Measurements from ENCODE around the gene SLC39A11. TPM values are rescaled to one million over a fixed set of nuclear protein-coding genes. Genes with fewer than 3 reads are reported as not detected.

The SLC39A11 gene
- total RNA-seq, 1 donor from 2014 or later, result 5.5 TPM

GRCh38 chr17:72840019-72840418 lies 252.5 kb downstream of the SLC39A11 start:
- H3K36me3 ChIP-seq, result no peaks in the 10 kb centered on the region
- TF ChIP-seq CTCF (IDR thresholded peaks at IDR 0.05) (no peak), EZH2 (IDR thresholded peaks at IDR 0.05) (no peak), EZH2phosphoT487 (IDR thresholded peaks at IDR 0.05) (no peak)
- H2AFZ ChIP-seq (replicated peaks), result no peak overlapping the region
- DNase-seq (ENCODE audit: low spot score), result no peak
- Mint-ChIP-seq H3K36me3 (peaks cover 4% of the 10 kb centered on the region), H3K27me3 (ENCODE audit: insufficient read depth, low read depth) (no peaks in the 10 kb centered on the region), H3K4me1 (peaks cover 14% of the 10 kb centered on the region), H3K9me3 (peaks cover 8% of the 10 kb centered on the region), H3K4me3 (no peak overlapping the region), H3K27ac (no peak overlapping the region)
- no peaks in the 10 kb centered on the region for H3K9me3 ChIP-seq (ENCODE audit: low read depth)
- H3K9ac ChIP-seq, result no peak overlapping the region
- no peaks in the 10 kb centered on the region for H4K20me1 ChIP-seq (ENCODE audit: low read depth)
- no peaks in the 10 kb centered on the region for H3K27me3 ChIP-seq
- H3K4me3 ChIP-seq, result no peak overlapping the region
- no peak overlapping the region for H3K27ac ChIP-seq
- H3K4me1 ChIP-seq, result peaks cover 11% of the 10 kb centered on the region
- no peak overlapping the region for H3K4me2 ChIP-seq
- H3K79me2 ChIP-seq (ENCODE audit: low read depth), result no peaks in the 10 kb centered on the region
- no peaks in the 10 kb centered on the region for H3F3A ChIP-seq (ENCODE audit: low read depth)

- H3F3A ChIP-seq (ENCODE audit: low read depth), result no peaks in the 10 kb centered on the region
- H3K27me3 Mint-ChIP-seq (ENCODE audit: insufficient read depth, low read depth), result no peaks in the 10 kb centered on the region
- H3K4me3 Mint-ChIP-seq, result no peak overlapping the region
- H3K4me1 Mint-ChIP-seq, result peaks cover 17% of the 10 kb centered on the region
- H4K20me1 ChIP-seq (ENCODE audit: low read depth), result no peaks in the 10 kb centered on the region
- H3K27me3 ChIP-seq, result no peaks in the 10 kb centered on the region
- no peak for DNase-seq (ENCODE audit: low spot score)
- peaks cover 8% of the 10 kb centered on the region for H3K9me3 Mint-ChIP-seq
- no peak overlapping the region for H3K27ac ChIP-seq
- H3K36me3 ChIP-seq, result no peaks in the 10 kb centered on the region
- H3K79me2 ChIP-seq (ENCODE audit: low read depth), result no peaks in the 10 kb centered on the region
- H3K4me3 ChIP-seq, result no peak overlapping the region
- H3K9me3 ChIP-seq (ENCODE audit: low read depth), result no peaks in the 10 kb centered on the region
- no peak overlapping the region for H3K27ac Mint-ChIP-seq
- peaks cover 11% of the 10 kb centered on the region for H3K4me1 ChIP-seq
- no peak overlapping the region for H3K4me2 ChIP-seq
- H3K9ac ChIP-seq, result no peak overlapping the region
- peaks cover 4% of the 10 kb centered on the region for H3K36me3 Mint-ChIP-seq
- TF ChIP-seq CTCF (IDR thresholded peaks at IDR 0.05) (no peak), EZH2phosphoT487 (IDR thresholded peaks at IDR 0.05) (no peak), EZH2 (IDR thresholded peaks at IDR 0.05) (no peak)
- no peak overlapping the region for H2AFZ ChIP-seq (replicated peaks)
Observed at GRCh38 chr17:72839131-72839725, 253.3 kb downstream of the SLC39A11 start.

DNA sequence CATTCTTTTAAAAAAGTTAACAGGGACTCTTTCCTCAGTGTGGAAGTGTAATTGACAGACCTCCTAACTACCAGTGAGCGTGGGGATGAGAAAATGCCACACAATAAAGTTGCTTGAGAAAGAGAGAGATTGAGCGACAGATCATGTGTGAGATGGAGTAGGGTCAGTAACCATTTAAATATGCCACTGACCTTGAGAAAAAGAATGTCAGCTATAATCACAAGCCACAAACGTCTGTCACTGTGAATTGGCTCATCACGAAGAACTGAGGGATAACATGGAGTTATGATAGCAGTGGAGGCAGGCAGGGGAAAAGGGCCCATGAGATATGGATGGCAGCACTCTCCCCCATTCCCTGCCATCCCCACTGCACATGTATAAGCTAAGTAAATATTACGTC lies 253.9 kb downstream of the SLC39A11 start:
- no peak overlapping the region for H3K9ac ChIP-seq
- Mint-ChIP-seq H3K4me3 (no peak overlapping the region), H3K9me3 (peaks cover 8% of the 10 kb centered on the region), H3K36me3 (peaks cover 4% of the 10 kb centered on the region), H3K27me3 (ENCODE audit: insufficient read depth, low read depth) (no peaks in the 10 kb centered on the region), H3K4me1 (peaks cover 19% of the 10 kb centered on the region), H3K27ac (no peak overlapping the region)
- no peak overlapping the region for H3K4me2 ChIP-seq
- no peaks in the 10 kb centered on the region for H4K20me1 ChIP-seq (ENCODE audit: low read depth)
- peaks cover 16% of the 10 kb centered on the region for H3K4me1 ChIP-seq
- H3K27me3 ChIP-seq, result no peaks in the 10 kb centered on the region
- H2AFZ ChIP-seq (replicated peaks), result no peak overlapping the region
- TF ChIP-seq EZH2phosphoT487 (IDR thresholded peaks at IDR 0.05), result no peak
- TF ChIP-seq EZH2 (IDR thresholded peaks at IDR 0.05), result no peak
- TF ChIP-seq CTCF (IDR thresholded peaks at IDR 0.05), result no peak
- no peak overlapping the region for H3K4me3 ChIP-seq
- H3K27ac ChIP-seq, result no peak overlapping the region
- H3K79me2 ChIP-seq (ENCODE audit: low read depth), result no peaks in the 10 kb centered on the region
- no peaks in the 10 kb centered on the region for H3K36me3 ChIP-seq
- peaks cover 2% of the 10 kb centered on the region for H3F3A ChIP-seq (ENCODE audit: low read depth)
- no peaks in the 10 kb centered on the region for H3K9me3 ChIP-seq (ENCODE audit: low read depth)
- DNase-seq (ENCODE audit: low spot score), result no peak
